AG04449 (cell line): ENCODE data around the gene HYLS1.

Experiments
- CTCF ChIA-PET: fragments of 350-600 bp; formaldehyde crosslinking; extraction: SDS; loops from one replicate; lab custom pipeline; 2021; ENCODE audit warnings: antibody characterized with exemption; lab: Yijun Ruan, JAX
- POLR2A ChIA-PET: fragments of 400-600, 350-600 bp; formaldehyde crosslinking; extraction: SDS; loops from one replicate; lab custom pipeline; 2020; ENCODE audit warnings: antibody characterized with exemption, inconsistent platforms; lab: Yijun Ruan, JAX
- DNase-seq: peaks from one replicate; pipeline ENCODE4 v3.0.0-alpha.2; 2010; ENCODE audit warnings: low read depth, low spot score
- H3K4me3 ChIP-seq: 2 replicates; pipeline ENCODE4 v1.5.1; 2011; ENCODE audit warnings: low read depth, mild to moderate bottlenecking, control low read depth, low read length
- CTCF ChIP-seq: IDR thresholded peaks from one replicate; pipeline ENCODE4 v1.5.1; 2011; ENCODE audit warnings: mild to moderate bottlenecking, moderate library complexity, low read length, control low read depth, inconsistent platforms; ENCODE audit not compliant: insufficient read depth; ENCODE audit errors: missing control alignments

The HYLS1 gene

GRCh38 chr11:125948278-125949051 lies 61.0 kb downstream of the HYLS1 start:
- ChIA-PET CTCF (interaction anchor here (1.3 kb wide), 1 partner anchor 8 kb away, joined by 3 read pairs; no protein-coding TSS in a partner anchor), POLR2A (no interaction called here)
- DNase-seq = no peak

GRCh38 chr11:125949271-125950177 lies 62.1 kb downstream of the HYLS1 start:
- no peak for DNase-seq
- ChIA-PET CTCF (interaction anchor here (1.3 to 1.7 kb wide), 2 partner anchors 7 to 9 kb away, joined by 3 read pairs; no protein-coding TSS in a partner anchor), POLR2A (no interaction called here)
- no peak overlapping the region for H3K4me3 ChIP-seq
- no peak for TF ChIP-seq CTCF

More at GRCh38 chr11:125948278-125949051, 61.0 kb downstream of the HYLS1 start:
- no peak overlapping the region for H3K4me3 ChIP-seq
- no peak for TF ChIP-seq CTCF

- no peak overlapping the region for H3K4me3 ChIP-seq
- CTCF ChIA-PET = interaction anchor here (1.7 kb wide), 1 partner anchor 8 kb away, joined by 3 read pairs; no protein-coding TSS in a partner anchor
- POLR2A ChIA-PET = no interaction called here
- TF ChIP-seq CTCF = no peak
- DNase-seq = no peak
These were observed 62.7 kb downstream of the HYLS1 start for GRCh38 chr11:125950178-125950490.
